HG03196 (cell line): ENCODE measurements around the gene ZNF628.

Experiments used
- ATAC-seq: cut with Tn5 transposase; IDR thresholded peaks from one replicate; pipeline ENCODE4 v1.9.1; 2021; ENCODE audit not compliant: unreplicated experiment

The ZNF628 gene

DNA sequence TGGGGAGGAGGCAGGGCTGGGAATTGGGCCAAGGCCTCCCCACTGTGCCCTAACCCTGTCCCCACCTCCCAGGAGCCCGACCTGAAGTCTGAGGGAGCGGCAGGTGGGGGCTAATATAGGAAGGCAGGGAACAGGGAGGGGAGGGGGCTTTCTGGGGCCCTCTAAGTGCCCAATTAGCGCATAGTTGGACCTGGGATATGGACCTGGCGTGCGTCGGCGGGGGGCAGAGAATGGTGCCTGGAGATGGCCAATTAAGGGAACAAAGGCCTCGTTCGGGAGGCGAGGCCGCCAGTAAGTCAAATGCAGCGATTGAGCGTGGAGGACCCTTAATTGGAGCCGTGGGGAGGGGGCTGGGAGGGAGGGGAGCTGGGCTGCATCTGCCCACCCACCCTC is 11.8 kb upstream of the ZNF628 start, which contains the start of gene C19orf85:
C19orf85 (minus strand) TSS at position 90 of the 393 bp plus-strand sequence. CDS start 197 bp downstream, outside the sequence.
- no peak for ATAC-seq

- ATAC-seq = no peak
Observed at GRCh38 chr19:55465460-55466240, 10.8 kb upstream of the ZNF628 start.

- no peak for ATAC-seq
Observed at GRCh38 chr19:55466241-55466614, 10.2 kb upstream of the ZNF628 start.

DNA sequence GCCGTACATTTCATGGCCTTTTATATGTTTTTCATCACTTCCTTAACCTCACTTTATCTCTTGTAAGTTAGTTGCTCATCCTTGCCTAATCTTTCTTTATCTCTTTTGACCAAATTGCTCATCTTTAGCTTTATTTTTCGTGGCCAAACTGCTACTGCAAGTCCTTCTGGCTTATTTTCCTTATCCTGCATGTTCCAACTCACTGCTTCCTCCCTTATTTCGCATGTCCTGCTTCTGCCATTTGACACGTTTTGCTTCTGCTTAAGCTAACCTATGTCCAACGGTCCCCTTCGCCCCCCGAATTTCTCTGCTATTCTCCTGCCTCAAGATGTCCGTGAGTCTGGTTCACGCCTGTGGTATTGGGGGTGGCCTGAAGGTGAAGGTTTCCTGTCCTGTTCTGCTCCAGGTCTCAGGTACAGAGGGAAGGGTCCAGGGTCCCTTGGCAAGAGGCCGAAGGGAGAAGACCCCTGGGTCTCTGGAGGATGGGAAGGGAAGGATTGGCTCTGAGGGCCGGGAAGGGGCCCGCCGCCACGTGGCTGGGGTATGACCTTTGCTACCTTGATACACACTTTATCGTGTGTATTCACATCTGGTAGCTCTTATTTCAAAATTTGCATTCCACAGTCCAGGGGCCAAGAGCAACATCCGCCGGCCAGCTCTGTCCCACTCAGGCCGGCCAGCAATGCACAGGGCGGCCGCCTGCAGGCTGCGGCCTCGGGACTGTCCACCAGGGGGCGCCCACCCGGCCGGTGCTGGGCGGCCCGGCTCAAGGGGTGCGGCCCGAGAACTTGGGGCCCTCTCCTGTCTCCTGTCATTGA is 9.0 kb upstream of the ZNF628 start:
- no peak for ATAC-seq

- no peak for ATAC-seq
Observed at GRCh38 chr19:55468054-55468393, 8.4 kb upstream of the ZNF628 start.

- no peak for ATAC-seq
Observed at GRCh38 chr19:55471266-55471665, 5.2 kb upstream of the ZNF628 start.

DNA sequence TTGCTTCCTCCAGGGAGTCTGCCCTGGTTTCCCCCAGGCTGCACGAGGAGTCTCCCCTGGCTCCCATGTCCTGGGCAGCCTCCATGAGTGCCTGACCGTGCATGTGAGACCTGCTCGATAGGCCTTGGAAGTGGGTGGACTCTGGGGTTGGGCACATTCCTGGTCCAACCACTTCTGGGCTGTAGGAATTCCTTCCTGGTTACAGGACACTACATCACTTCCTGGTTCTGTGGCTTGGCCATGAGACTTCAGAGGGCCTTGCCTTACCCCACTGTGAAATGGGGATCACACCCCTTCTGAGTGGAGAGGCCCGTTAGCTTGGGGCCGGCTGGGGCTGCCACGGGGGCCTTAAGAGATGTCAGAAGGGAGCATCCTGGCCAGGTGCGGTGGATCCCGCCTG is 4.0 kb upstream of the ZNF628 start:
- no peak for ATAC-seq

DNA sequence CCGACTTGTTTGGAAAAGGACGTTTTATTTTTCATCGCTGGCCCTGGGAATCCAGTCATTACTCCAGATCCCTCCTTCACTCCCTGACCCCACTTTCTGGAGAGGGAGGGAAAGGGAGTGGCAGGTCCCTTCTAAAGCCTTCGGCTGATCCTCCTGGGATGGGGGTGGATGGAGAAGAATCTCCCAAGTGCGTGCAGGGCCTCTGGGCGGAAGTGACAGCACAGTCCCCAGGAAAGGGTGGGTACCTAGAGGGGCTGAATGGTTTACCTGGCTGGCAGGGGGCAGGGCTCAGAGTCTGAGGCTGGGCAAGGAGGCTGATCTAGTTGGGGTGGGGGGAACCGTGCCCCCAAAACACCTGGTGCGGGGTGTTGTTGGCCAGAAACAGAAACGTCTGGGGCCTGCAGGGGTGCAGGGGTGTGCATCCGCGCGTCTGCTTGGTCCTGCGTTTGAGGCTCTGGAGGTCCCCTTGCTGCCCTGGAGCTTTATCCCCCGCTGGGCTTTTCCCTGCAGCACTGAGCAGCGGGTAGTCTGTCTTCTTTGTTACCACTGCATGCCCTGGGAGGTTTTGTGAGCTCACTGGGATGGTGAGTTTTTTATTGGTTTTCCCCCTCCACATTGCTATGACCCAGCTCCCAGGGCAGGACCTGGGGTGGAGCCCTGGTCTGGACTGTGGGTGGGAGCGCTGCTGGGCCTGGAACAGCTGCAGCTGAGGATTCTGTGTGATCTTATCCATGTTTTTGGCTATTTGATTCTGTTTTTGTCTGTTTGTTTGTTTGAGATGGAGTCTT is 3.0 kb upstream of the ZNF628 start:
- no peak for ATAC-seq

GRCh38 chr19:55474269-55475265 is 1.9 kb upstream of the ZNF628 start:
- ATAC-seq = no peak

- no peak for ATAC-seq
Observed at GRCh38 chr19:55477905-55478304, 1.5 kb downstream of the ZNF628 start.

GRCh38 chr19:55478364-55478763 is 1.9 kb downstream of the ZNF628 start:
- ATAC-seq = no peak

DNA sequence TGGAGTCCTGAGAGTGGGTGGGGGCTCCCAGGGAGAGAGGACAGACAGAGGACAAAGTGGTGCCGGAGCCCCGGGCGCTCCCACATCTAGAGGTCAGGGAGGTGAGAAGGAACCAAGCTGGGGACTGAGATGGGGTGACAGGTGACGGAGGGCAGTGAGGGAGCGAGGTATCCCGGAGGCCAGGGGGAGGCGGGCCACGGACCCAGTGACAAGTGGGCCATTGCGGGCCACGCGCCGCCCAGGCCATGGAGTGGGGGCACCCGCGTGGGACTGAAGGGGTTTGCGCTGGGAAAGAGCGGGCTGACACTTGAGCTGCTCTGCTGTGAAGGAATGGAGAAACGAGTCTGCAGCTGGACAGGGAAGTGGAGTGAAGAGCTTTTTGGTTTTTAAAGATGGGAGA is 2.6 kb downstream of the ZNF628 start:
- ATAC-seq = no peak

GRCh38 chr19:55479451-55480230 is 3.2 kb downstream of the ZNF628 start:
- no peak for ATAC-seq

GRCh38 chr19:55481148-55481793 is 4.9 kb downstream of the ZNF628 start:
- no peak for ATAC-seq

DNA sequence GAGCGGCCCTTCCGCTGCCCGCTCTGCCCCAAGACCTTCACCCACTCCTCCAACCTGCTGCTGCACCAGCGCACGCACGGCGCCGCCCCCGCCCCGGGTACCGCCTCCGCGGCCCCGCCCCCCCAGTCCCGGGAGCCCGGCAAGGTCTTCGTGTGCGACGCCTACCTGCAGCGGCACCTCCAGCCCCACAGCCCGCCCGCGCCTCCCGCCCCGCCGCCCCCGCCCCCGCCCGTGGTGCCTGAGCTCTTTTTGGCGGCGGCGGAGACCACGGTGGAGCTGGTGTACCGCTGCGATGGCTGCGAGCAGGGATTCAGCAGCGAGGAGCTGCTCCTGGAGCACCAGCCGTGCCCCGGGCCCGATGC is 5.4 kb downstream of the ZNF628 start:
- no peak for ATAC-seq

- ATAC-seq = no peak
Observed at GRCh38 chr19:55482156-55482961, 5.9 kb downstream of the ZNF628 start.

GRCh38 chr19:55482967-55483705 is 6.7 kb downstream of the ZNF628 start:
- no peak for ATAC-seq
